ENCODE measurements around the gene FAM240B.

The FAM240B gene

DNA sequence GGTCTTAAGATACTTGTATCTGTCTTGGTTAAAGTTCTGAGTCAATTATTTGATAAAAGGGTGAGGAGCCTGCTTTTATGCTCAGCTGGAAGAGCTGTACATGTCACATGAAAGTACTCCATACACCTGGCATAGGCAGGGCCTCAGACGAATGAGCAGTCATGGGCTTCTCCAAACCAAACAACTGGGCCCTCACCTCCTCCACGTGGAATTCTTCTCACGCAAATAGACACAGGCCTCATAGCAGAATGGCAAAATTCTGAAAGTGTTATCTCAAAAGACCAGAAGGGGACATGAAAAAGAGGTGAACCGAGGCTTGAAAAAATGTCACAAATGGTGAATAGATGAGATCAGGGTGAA lies 48.6 kb downstream of the FAM240B start:
- Histone ChIP-seq H2AFZ (ENCODE audit: insufficient read depth, low read length, poor library complexity) (no peak overlapping the region), H2AK5ac (ENCODE audit: low read length) (no peak overlapping the region), H2BK120ac (ENCODE audit: insufficient read depth, low read length, poor library complexity) (no peak overlapping the region), H3K9ac (ENCODE audit: low read length) (no peak overlapping the region), H2BK12ac (ENCODE audit: low read length) (no peak overlapping the region), H3K79me1 (ENCODE audit: low read length) (no peaks in the 10 kb centered on the region), H3K79me2 (ENCODE audit: control insufficient read depth, insufficient read depth, low read length, poor library complexity) (no peaks in the 10 kb centered on the region), H4K8ac (ENCODE audit: low read depth, low read length) (no peak overlapping the region), H3K4me2 (ENCODE audit: low read length) (no peak overlapping the region), H3K23ac (ENCODE audit: low read length) (no peak overlapping the region), H3K9me3 (ENCODE audit: insufficient read depth, low read depth, low read length) (peaks cover 3% of the 10 kb centered on the region), H2BK5ac (ENCODE audit: low read depth, low read length, poor library complexity) (no peak overlapping the region), H3K18ac (ENCODE audit: low read length) (no peak overlapping the region), H4K12ac (ENCODE audit: low read depth, low read length) (no peak overlapping the region), H4K91ac (ENCODE audit: low read depth, low read length) (no peak overlapping the region), H3K4me3 (ENCODE audit: low read depth, low read length) (no peak overlapping the region), H3K4me1 (ENCODE audit: control insufficient read depth in 1 of 2, insufficient read depth in 2 of 2, low read length in 2 of 2) (peaks cover 5 to 8% of the 10 kb centered on the region in 2 experiments), H3K27ac (ENCODE audit: low read depth, low read length) (no peak overlapping the region), H3K27me3 (ENCODE audit: insufficient read depth, low read length) (no peaks in the 10 kb centered on the region), H3K4ac (ENCODE audit: low read depth, low read length) (no peak overlapping the region), H3K36me3 (ENCODE audit: control insufficient read depth in 1 of 2, insufficient read depth in 2 of 2, low read length in 2 of 2) (no peaks in the 10 kb centered on the region), H3K14ac (ENCODE audit: low read length) (no peak overlapping the region)
- no peak for DNase-seq
- no CpG with 5 or more reads among the region's 4 CpGs for WGBS (ENCODE audit: extremely low coverage, insufficient coverage, insufficient read length)

DNA sequence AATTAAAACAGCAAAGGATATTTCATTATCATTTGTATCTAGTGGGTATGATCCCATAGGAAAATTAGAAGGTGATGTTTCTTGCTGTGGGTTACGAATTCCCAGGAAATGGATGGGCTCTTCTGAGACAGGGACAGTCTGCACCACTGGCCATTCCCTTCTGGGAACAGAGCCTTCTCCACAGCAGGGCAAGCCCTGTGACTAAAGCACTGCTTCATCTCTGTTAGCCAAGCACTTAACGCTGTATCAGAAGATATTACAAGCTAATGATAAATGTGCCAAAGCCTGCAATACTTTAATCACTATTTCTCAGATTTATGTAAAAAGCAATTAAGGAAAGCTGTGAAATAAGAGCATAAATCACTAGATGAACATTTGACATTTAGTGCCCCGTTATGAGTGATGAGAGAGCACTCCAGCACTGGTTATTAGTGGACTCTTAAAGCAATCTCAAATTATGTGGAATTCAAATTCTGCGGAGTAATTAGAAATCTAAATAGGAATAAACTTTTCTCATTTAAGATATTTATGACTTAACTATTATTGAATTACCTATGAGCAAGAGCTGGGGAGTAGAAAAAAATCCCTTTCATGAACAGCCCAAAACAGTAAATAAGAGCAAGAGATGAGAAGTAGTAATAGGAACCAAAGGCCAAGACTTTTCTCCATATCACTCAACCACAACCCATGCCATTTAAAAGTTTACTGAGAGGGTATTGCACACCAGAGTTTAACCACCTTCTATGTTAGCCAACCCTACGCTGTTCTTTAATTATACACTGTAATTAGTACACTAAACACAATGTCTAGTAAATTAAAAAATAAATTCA lies 49.2 kb downstream of the FAM240B start:
- Histone ChIP-seq H2AFZ (ENCODE audit: insufficient read depth, low read length, poor library complexity) (no peak overlapping the region), H3K27ac (ENCODE audit: low read depth, low read length) (no peak overlapping the region), H4K12ac (ENCODE audit: low read depth, low read length) (no peak overlapping the region), H3K27me3 (ENCODE audit: insufficient read depth, low read length) (no peaks in the 10 kb centered on the region), H2BK5ac (ENCODE audit: low read depth, low read length, poor library complexity) (no peak overlapping the region), H3K4me2 (ENCODE audit: low read length) (no peak overlapping the region), H3K79me1 (ENCODE audit: low read length) (no peaks in the 10 kb centered on the region), H3K4ac (ENCODE audit: low read depth, low read length) (no peak overlapping the region), H3K4me1 (ENCODE audit: control insufficient read depth in 1 of 2, insufficient read depth in 2 of 2, low read length in 2 of 2) (peaks cover 5 to 8% of the 10 kb centered on the region in 2 experiments), H3K36me3 (ENCODE audit: control insufficient read depth in 1 of 2, insufficient read depth in 2 of 2, low read length in 2 of 2) (no peaks in the 10 kb centered on the region), H4K91ac (ENCODE audit: low read depth, low read length) (no peak overlapping the region), H3K23ac (ENCODE audit: low read length) (no peak overlapping the region), H3K9me3 (ENCODE audit: insufficient read depth, low read depth, low read length) (peaks cover 3% of the 10 kb centered on the region), H3K14ac (ENCODE audit: low read length) (no peak overlapping the region), H2AK5ac (ENCODE audit: low read length) (no peak overlapping the region), H4K8ac (ENCODE audit: low read depth, low read length) (no peak overlapping the region), H3K18ac (ENCODE audit: low read length) (no peak overlapping the region), H3K9ac (ENCODE audit: low read length) (no peak overlapping the region), H3K79me2 (ENCODE audit: control insufficient read depth, insufficient read depth, low read length, poor library complexity) (no peaks in the 10 kb centered on the region), H2BK120ac (ENCODE audit: insufficient read depth, low read length, poor library complexity) (no peak overlapping the region), H2BK12ac (ENCODE audit: low read length) (no peak overlapping the region), H3K4me3 (ENCODE audit: low read depth, low read length) (no peak overlapping the region)
- no CpG with 5 or more reads among the region's 5 CpGs for WGBS (ENCODE audit: extremely low coverage, insufficient coverage, insufficient read length)
- DNase-seq, result no peak

DNA sequence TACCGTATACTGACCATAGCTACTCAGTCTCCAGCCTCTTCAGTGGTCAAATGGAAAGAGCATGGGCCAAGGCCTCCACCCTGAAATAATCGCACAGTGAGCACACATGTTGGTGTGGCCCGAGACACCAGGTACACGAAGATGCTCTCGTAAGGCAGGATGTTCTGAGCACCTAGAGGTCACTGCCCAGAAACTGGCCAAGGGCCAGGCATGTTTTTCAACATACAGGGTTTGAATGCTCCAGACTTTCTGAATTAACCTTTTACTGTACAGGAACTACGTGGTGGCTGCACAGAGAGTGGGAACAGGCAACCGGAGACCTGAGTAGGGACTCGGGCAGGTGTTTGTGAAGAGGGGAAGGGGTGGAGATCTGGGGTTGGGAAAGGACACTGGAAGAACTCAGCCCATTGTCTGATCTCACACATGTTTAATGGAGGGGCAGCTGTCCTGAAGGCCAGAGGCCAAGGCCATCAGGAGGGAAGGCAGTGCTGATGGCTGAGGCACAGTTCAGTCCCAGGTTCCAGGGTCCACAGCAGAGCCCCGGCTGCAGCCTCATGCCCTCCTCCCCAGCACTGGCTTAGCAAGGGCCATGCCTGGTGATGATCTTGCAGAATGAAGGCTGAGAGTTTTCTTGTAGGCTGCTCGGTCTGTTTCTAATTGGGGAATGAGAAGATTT lies 51.0 kb downstream of the FAM240B start:
- no peak overlapping the region for H2BK120ac ChIP-seq (ENCODE audit: insufficient read depth, low read length, poor library complexity)
- peaks cover 3% of the 10 kb centered on the region for H3K9me3 ChIP-seq (ENCODE audit: insufficient read depth, low read depth, low read length)
- no peak for DNase-seq
- no peaks in the 10 kb centered on the region for H3K36me3 ChIP-seq (ENCODE audit: control insufficient read depth in 1 of 2, insufficient read depth in 2 of 2, low read length in 2 of 2)
- no peak overlapping the region for H2AK5ac ChIP-seq (ENCODE audit: low read length)
- no peak overlapping the region for H2AFZ ChIP-seq (ENCODE audit: insufficient read depth, low read length, poor library complexity)
- H3K14ac ChIP-seq (ENCODE audit: low read length), result no peak overlapping the region
- no peak overlapping the region for H3K4me2 ChIP-seq (ENCODE audit: low read length)
- H4K8ac ChIP-seq (ENCODE audit: low read depth, low read length), result no peak overlapping the region
- H3K18ac ChIP-seq (ENCODE audit: low read length), result no peak overlapping the region
- no peak overlapping the region for H2BK12ac ChIP-seq (ENCODE audit: low read length)
- H2BK5ac ChIP-seq (ENCODE audit: low read depth, low read length, poor library complexity), result no peak overlapping the region
- H3K9ac ChIP-seq (ENCODE audit: low read length), result no peak overlapping the region
- H3K4me3 ChIP-seq (ENCODE audit: low read depth, low read length), result peak overlapping the region; percentile 27
- H3K27me3 ChIP-seq (ENCODE audit: insufficient read depth, low read length), result no peaks in the 10 kb centered on the region
- H4K12ac ChIP-seq (ENCODE audit: low read depth, low read length), result no peak overlapping the region
- H3K4ac ChIP-seq (ENCODE audit: low read depth, low read length), result no peak overlapping the region
- H3K4me1 ChIP-seq (ENCODE audit: control insufficient read depth in 1 of 2, insufficient read depth in 2 of 2, low read length in 2 of 2), result peaks cover 5 to 8% of the 10 kb centered on the region in 2 experiments
- no CpG with 5 or more reads among the region's 10 CpGs for WGBS (ENCODE audit: extremely low coverage, insufficient coverage, insufficient read length)
- H3K27ac ChIP-seq (ENCODE audit: low read depth, low read length), result no peak overlapping the region
- H4K91ac ChIP-seq (ENCODE audit: low read depth, low read length), result no peak overlapping the region
- H3K79me1 ChIP-seq (ENCODE audit: low read length), result no peaks in the 10 kb centered on the region
- no peaks in the 10 kb centered on the region for H3K79me2 ChIP-seq (ENCODE audit: control insufficient read depth, insufficient read depth, low read length, poor library complexity)
- H3K23ac ChIP-seq (ENCODE audit: low read length), result no peak overlapping the region

DNA sequence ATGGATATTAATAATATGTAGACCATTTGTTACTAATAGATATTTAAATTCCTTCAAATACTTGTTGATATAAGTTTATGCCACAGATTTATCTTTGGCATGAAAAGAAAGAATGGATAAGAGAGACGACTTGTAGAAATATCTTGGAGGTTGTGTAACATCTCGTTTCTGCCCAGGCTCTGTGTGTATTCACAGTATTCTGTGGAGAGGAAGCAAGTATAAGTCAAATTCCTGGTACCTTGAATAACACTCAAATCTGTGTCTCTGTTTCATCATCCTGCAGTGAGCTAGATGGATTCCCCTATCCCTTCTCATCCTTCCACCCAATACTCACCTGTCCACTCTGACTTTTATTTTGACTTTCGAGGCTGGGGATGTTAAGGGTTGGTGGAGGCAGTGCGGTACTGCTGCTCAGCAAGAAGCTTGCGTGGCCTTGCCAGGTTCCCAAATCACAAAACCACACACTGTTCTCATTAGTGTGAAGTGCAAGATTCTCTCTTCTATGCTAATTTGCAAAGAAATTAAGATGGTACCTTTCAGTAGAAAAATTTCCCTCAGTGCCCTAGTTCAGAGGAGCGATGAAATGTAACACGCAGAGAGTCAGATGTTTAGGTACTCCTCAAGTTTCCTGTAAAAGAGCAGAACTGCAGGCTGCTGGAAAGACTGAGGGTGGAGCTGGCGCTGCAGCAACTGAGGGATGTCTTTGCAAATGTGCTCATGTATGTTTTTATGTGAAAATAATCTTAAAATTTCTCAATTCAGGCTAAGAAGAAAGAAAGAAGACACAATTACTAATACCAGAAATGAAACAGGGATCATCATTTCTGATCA lies 57.0 kb downstream of the FAM240B start:
- Histone ChIP-seq H2BK120ac (ENCODE audit: insufficient read depth, low read length, poor library complexity) (no peak overlapping the region), H3K4me2 (ENCODE audit: low read length) (no peak overlapping the region), H2AK5ac (ENCODE audit: low read length) (no peak overlapping the region), H3K27ac (ENCODE audit: low read depth, low read length) (no peak overlapping the region), H4K91ac (ENCODE audit: low read depth, low read length) (no peak overlapping the region), H3K27me3 (ENCODE audit: insufficient read depth, low read length) (no peaks in the 10 kb centered on the region), H4K12ac (ENCODE audit: low read depth, low read length) (no peak overlapping the region), H3K23ac (ENCODE audit: low read length) (no peak overlapping the region), H3K79me2 (ENCODE audit: control insufficient read depth, insufficient read depth, low read length, poor library complexity) (no peaks in the 10 kb centered on the region), H3K14ac (ENCODE audit: low read length) (no peak overlapping the region), H2BK12ac (ENCODE audit: low read length) (no peak overlapping the region), H3K9ac (ENCODE audit: low read length) (no peak overlapping the region), H4K8ac (ENCODE audit: low read depth, low read length) (no peak overlapping the region), H2BK5ac (ENCODE audit: low read depth, low read length, poor library complexity) (no peak overlapping the region), H3K18ac (ENCODE audit: low read length) (no peak overlapping the region), H3K4me1 (ENCODE audit: control insufficient read depth in 1 of 2, insufficient read depth in 2 of 2, low read length in 2 of 2) (no peaks in the 10 kb centered on the region), H3K79me1 (ENCODE audit: low read length) (no peaks in the 10 kb centered on the region), H3K36me3 (ENCODE audit: control insufficient read depth in 1 of 2, insufficient read depth in 2 of 2, low read length in 2 of 2) (no peaks in the 10 kb centered on the region), H3K9me3 (ENCODE audit: insufficient read depth, low read depth, low read length) (peaks cover 1% of the 10 kb centered on the region), H3K4me3 (ENCODE audit: low read depth, low read length) (no peak overlapping the region), H3K4ac (ENCODE audit: low read depth, low read length) (no peak overlapping the region), H2AFZ (ENCODE audit: insufficient read depth, low read length, poor library complexity) (no peak overlapping the region)
- no peak for DNase-seq
- WGBS (ENCODE audit: extremely low coverage, insufficient coverage, insufficient read length), result no CpG with 5 or more reads among the region's 8 CpGs

All from trophoblast cell (in vitro differentiated cells and primary cell).